Left renal cortex interstitium (tissue), 4 donors: ENCODE measurements around the gene TBC1D1. TPM values are rescaled to one million over a fixed set of nuclear protein-coding genes. Genes with fewer than 3 reads are reported as not detected.

Source experiments
- DNase-seq, 4 donors: peaks; one replicate each; pipeline ENCODE4 v3.0.0-alpha.2; 2013; ENCODE audit warnings: low read depth in 4 of 4, low spot score in 2 of 4, missing footprints in 1 of 4
- polyA plus RNA-seq, 4 donors: library from polyadenylated mRNA; unstranded; fragments of 120-200 nt; gene quantifications; one replicate each; pipeline ENCODE4 v1.2.1, GENCODE V29; 2013; ENCODE audit not compliant: insufficient read length in 4 of 4

TBC1D1 gene
- polyA plus RNA-seq, 4 donors, result 179 to 192 (median 184) TPM

DNA sequence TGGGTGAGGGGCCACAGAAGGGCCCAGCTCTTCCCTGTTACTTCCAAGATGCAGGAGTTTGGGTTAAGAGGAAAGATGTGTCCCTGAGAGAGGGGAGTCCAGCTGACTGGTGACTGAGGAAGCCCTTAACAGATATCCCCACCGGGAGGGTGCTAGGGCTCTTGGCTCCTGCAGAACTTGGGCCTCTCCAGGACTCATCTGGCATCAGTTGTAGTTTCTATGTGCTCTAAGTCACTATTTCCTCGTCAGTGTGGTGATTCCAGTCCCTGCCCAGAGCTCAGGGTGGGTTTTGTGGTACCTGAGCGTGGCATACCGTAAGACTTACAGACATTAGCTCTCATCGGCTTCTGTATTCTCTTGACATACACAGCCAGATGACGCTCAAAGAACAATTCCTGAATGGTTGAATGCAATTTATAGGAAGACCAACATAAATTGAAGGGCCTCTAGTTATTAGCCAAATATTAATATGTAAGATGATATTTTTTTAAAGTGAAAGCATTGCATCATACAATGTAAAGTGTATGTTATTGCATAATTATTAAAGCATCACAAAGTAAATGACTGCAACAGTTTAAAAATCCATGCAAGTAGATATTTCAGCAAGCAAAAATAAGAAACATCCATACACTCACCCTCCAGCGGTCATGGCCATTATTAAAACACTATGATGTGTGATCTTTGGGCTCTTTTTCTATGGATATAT is 264.9 kb downstream of the TBC1D1 start:
- DNase-seq, result no peak

DNA sequence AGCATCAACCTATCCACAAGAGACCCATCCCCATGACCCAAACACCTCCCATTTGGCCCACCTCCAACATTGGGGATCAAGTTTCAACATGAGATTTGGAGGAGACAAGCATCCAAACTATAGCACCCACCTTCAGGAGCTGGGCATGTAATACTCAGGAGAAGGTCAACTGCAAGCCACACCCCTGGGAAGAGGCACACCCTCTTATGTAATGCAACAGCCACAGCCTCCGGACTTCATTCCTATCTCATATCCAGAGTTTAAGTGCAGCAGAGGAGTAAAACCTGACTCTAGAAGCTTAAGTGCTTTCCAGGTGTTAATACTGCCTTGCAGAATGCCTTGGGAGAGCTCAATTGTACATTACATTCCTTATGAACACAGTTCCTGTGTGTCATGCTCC is 266.7 kb downstream of the TBC1D1 start:
- no peak for DNase-seq

DNA sequence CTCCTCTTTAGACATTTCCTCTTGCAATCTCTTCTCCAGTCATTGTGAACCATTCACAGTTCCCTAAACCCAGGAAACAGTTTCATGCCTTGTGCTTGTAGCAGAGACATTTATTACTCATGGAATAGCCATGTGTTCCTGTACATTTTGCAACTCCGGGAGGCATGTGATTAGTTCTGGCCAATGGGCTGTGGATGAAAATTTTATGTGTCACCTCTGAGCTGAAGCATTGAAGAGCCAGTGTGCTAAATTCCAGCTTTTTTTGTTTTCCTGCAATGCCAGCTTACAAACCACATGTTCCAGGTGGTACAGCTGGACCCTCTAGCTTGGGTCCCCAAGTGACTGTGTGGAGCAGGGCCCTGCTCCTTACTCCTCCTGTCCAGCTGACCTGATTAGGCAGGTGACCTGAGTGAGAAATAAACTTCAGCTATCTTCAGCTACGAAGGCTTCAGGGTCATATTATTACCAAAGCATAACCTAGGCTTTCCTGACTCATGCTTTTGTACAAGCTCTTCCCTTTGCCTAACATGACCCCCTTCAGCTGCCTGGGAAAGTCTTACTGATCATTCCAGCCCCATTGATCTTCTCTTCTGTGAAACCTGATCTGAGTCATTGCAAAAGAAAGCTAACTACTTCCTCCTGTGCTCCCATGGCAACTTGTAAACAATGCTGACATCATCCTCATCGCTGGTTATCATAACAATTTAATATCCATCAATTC is 269.8 kb downstream of the TBC1D1 start:
- no peak for DNase-seq

GRCh38 chr4:38161208-38162113 is 270.6 kb downstream of the TBC1D1 start:
- no peak for DNase-seq

DNA sequence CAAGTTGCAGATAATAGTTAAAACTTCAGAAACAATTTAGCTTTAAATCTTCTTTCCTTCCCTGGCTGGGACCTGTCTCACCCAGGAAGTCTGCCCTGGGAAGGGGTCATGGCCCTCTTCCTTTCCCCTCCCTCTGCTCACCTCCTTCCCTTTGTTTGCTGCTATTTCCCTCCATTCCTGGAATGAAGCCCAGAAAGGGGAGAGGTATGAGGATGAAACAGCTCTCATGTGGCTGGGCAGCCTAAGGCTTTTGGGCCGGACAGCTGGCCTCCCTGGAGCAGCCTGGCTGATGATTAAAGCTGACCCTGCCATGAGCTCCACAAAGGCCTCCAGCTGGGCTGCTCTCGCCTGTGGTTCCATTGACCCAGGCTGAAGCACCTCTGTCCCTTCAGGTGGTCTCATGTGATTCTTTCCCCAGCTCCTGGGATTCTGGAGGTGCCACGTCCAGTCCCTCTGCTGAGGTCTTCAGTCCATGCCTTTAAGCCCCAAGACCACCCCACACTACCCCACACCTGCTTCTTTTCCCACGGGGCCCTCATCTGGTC is 271.4 kb downstream of the TBC1D1 start:
- DNase-seq, result no peak

GRCh38 chr4:38163216-38164006 is 272.5 kb downstream of the TBC1D1 start:
- DNase-seq, result no peak

- DNase-seq, result no peak
Measured at GRCh38 chr4:38164346-38164745, 273.5 kb downstream of the TBC1D1 start.

GRCh38 chr4:38166082-38166481 is 275.2 kb downstream of the TBC1D1 start:
- no peak for DNase-seq

- DNase-seq, result no peak
Measured at GRCh38 chr4:38166768-38167167, 275.9 kb downstream of the TBC1D1 start.

- DNase-seq, result no peak
Measured at GRCh38 chr4:38167973-38168372, 277.1 kb downstream of the TBC1D1 start.

GRCh38 chr4:38169524-38169923 is 278.6 kb downstream of the TBC1D1 start:
- no peak for DNase-seq

DNA sequence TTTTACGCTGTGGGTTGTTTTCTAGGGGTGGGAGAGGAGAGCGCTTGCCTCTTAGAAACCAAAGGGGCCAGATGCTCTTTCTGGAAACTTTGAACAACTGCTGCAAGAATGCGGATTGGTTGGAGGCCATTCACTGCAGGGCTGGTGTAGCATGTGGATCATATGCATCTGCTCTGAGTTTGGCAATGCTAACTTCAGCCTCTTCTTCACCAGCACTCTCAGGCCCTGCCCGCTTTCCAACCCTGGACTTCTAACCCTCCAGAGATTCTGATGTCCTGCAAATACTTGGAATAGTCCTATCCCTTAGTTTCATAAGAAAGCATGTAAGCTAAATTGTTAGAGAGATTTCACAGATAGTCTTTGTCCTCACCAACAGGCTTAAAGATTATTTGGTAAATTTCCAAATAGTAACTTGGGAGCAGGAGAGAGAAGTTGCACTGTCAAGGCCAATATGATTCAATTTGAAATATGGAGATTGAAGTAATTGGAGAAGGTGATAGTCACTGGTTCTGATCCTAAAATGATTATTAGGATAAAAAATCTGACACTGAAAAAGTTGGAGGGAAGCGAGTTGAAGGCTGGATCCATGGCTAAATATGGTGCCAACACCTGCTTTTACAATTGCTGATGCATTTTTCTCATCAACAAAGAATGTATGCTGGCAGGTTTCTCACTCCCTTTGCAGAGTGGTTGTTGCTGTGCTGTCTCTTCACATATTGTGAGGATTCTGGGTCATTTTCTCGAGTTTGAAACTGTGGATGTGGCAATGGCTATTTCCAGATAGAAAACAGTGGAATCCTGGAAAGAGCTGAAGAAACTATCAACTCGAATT is 279.7 kb downstream of the TBC1D1 start:
- DNase-seq, result no peak

GRCh38 chr4:38172078-38172477 is 281.2 kb downstream of the TBC1D1 start:
- no peak for DNase-seq

- DNase-seq, result no peak
Measured at GRCh38 chr4:38173935-38174518, 283.1 kb downstream of the TBC1D1 start.

- DNase-seq, result no peak
Measured at GRCh38 chr4:38174801-38175200, 283.9 kb downstream of the TBC1D1 start.

DNA sequence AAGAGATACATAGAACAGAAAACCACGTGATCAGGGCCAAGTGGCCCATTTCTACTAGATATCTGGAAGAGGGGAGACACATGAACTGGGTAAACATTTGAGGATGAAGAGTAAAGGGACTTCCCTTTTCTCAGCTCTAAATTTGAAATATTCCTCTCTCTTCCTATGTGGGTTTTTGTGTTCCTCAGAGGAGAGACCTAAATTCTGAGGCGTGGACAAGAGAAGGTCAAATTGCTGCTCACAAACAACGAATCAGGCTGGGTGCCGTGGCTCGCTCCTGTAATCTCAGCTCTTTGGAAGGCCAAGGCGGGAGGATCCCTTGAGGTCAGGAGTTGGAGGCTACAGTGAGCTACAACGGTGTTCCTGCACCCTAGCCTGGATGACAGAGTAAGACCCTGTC is 285.3 kb downstream of the TBC1D1 start:
- DNase-seq, result no peak

GRCh38 chr4:38177035-38177546 is 286.2 kb downstream of the TBC1D1 start:
- DNase-seq, result no peak

DNA sequence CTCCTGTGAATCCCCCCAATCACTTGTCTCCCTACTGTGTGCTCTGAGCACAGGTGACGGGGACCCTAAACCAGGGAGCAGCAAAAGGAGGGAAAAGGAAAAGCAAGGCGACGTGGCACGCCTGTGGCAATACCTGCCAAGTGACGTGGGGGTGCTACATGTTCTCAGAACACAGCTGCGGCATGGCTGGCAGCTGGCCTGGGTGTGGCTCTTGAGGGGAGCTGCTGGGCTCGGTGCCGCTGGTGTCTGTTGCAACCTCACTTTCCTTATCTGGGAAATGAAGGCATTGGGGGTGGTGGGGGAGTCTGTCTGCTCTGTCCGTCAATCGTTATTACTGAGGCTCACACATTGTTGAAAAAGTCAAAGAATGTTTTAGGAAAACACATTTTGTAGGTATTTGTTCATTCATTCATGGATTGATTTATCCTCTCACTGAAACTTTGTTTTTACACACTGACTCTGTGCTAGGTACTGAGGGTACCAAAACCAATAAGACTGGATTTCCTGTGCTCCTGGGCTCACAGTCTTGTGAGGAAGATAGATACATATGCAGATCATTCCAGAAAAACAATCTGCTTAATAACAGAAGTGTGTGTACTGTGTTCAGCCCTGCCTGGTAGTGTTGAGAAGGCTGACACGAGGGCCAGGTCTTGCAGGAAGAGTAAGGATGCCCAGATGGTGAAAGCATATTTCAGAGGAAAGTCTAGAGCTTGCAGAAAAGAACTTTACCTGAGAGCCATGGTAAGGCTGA is 286.9 kb downstream of the TBC1D1 start:
- no peak for DNase-seq
